Measurements from ENCODE around the gene RHOT2. TPM values are rescaled to one million over a fixed set of nuclear protein-coding genes. Genes with fewer than 3 reads are reported as not detected.

The RHOT2 gene
- total RNA-seq, 1 experiment from 2014 or later: 98.5 TPM

DNA sequence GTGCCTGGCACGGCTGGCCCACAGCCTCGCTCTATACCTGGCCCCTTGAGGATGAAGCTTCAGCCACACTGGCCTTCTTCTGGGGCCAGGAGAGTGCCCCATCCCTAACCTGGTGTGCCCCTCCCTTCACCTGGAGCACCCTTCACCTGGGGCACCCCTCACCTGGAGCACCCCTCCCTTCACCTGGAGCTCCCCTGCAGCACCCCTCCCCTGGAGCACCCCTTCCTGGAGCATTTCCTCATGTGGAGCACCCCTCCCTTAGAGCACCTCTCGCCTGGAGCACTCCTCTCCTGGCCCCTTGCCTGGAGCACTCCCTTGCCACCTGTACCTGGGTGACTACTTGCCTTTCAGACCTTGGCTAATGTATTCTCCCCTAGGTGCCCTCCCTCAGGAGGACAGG lies 40.1 kb downstream of the RHOT2 start:
- Histone ChIP-seq H3K9ac (ENCODE audit: low read length) (no peak overlapping the region), H3K27ac (ENCODE audit: low read depth, low read length) (no peak overlapping the region), H3K27me3 (ENCODE audit: insufficient read depth, low read length) (no peaks in the 10 kb centered on the region), H3K36me3 (ENCODE audit: control insufficient read depth in 1 of 2, insufficient read depth in 2 of 2, low read length in 2 of 2) (no peaks in the 10 kb centered on the region), H3K4me2 (ENCODE audit: low read length) (no peak overlapping the region), H3K9me3 (ENCODE audit: control insufficient read depth in 1 of 2, insufficient read depth in 1 of 2, low read depth in 1 of 2, low read length in 2 of 2) (no peaks in the 10 kb centered on the region), H2AFZ (ENCODE audit: low read depth, low read length, poor library complexity, severe bottlenecking) (no peak overlapping the region), H4K20me1 (ENCODE audit: insufficient read depth) (no peaks in the 10 kb centered on the region), H3K9me2 (ENCODE audit: insufficient read depth) (no peaks in the 10 kb centered on the region), H3K4me1 (ENCODE audit: control insufficient read depth in 1 of 2, insufficient read depth in 2 of 2, low read length in 2 of 2) (peaks cover 10 to 49% of the 10 kb centered on the region in 2 experiments), H3K79me2 (ENCODE audit: insufficient read depth, low read length) (peaks cover 21% of the 10 kb centered on the region), H3K4me3 (replicated peaks in 1 of 2; ENCODE audit: low read depth in 1 of 2, low read length in 2 of 2) (no peak overlapping the region)
- ChIA-PET CTCF (no interaction called here), RAD21 (ENCODE audit: low non-redundant PET in 1 of 2, low total read pairs in 2 of 2, uncharacterized antibody in 2 of 2, unreplicated experiment in 2 of 2) (no interaction called here), POLR2A (interaction anchor here (1.4 to 1.7 kb wide), 2 partner anchors 12 to 80 kb away, joined by 4 to 7 read pairs; partner anchors contain the start of genes CHTF18 and RPUSD1)
- no TSS peak for BruUV-seq (replicated peaks)
- intact Hi-C loops (cut with micrococcal nuclease): no loop called here
- ATAC-seq (no peak), DNase-seq (ENCODE audit: low read depth, low spot score) (no peak)
- no peak for TF ChIP-seq SP1 (IDR thresholded peaks at IDR 0.05; ENCODE audit: low read depth)
- TF ChIP-seq SRF (IDR thresholded peaks at IDR 0.05; ENCODE audit: low read depth): no peak
- no peak for TF ChIP-seq SIN3A (IDR thresholded peaks at IDR 0.05; ENCODE audit: low read depth)
- TF ChIP-seq CBX3 (IDR thresholded peaks at IDR 0.05; ENCODE audit: low read depth): no peak
- TF ChIP-seq EZH2 (IDR thresholded peaks at IDR 0.05): no peak
- no peak for TF ChIP-seq POLR2AphosphoS5 (IDR thresholded peaks at IDR 0.05; ENCODE audit: low read depth, low read length)
- TF ChIP-seq RAD21 (IDR thresholded peaks at IDR 0.05; ENCODE audit: low read depth): no peak
- no peak for TF ChIP-seq TCF7L2 (IDR thresholded peaks at IDR 0.05; ENCODE audit: borderline replicate concordance, extremely low read depth, insufficient read depth, insufficient read length)
- no peak for TF ChIP-seq EZH2phosphoT487 (IDR thresholded peaks at IDR 0.05; ENCODE audit: borderline replicate concordance)
- no peak for TF ChIP-seq ZNF274 (IDR thresholded peaks at IDR 0.05; ENCODE audit: low read depth, low read length)
- TF ChIP-seq, protein P1, sequence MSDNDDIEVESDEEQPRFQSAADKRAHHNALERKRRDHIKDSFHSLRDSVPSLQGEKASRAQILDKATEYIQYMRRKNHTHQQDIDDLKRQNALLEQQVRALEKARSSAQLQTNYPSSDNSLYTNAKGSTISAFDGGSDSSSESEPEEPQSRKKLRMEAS (IDR thresholded peaks at IDR 0.05): no peak

DNA sequence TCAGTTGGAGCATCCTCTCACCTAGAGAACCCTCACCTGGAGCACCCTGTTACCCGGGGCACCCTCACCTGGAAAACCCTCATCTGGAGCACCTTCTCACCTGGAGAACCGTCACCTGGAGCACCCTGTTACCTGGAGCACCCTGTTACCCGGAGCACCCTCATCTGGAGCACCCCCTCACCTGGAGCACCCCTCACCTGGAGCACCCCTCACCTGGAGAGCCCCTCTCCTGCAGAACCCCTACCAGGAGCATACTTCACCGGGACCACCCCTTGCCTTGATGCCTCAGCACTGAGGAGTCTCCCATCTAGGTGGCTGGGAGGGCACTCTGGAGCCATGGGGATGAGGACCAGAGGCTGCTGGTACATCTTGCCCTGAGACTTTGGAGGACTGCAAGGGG lies 41.0 kb downstream of the RHOT2 start:
- ChIA-PET CTCF (no interaction called here), RAD21 (ENCODE audit: low non-redundant PET in 1 of 2, low total read pairs in 2 of 2, uncharacterized antibody in 2 of 2, unreplicated experiment in 2 of 2) (no interaction called here), POLR2A (no interaction called here)
- no peak for DNase-seq (ENCODE audit: low read depth, low spot score)
- Histone ChIP-seq H3K9me2 (ENCODE audit: insufficient read depth) (no peaks in the 10 kb centered on the region), H3K36me3 (ENCODE audit: control insufficient read depth in 1 of 2, insufficient read depth in 2 of 2, low read length in 2 of 2) (no peaks in the 10 kb centered on the region), H2AFZ (ENCODE audit: low read depth, low read length, poor library complexity, severe bottlenecking) (no peak overlapping the region), H3K4me1 (ENCODE audit: control insufficient read depth in 1 of 2, insufficient read depth in 2 of 2, low read length in 2 of 2) (peaks cover 10 to 52% of the 10 kb centered on the region in 2 experiments), H3K9me3 (ENCODE audit: control insufficient read depth in 1 of 2, insufficient read depth in 1 of 2, low read depth in 1 of 2, low read length in 2 of 2) (no peaks in the 10 kb centered on the region), H3K4me3 (replicated peaks in 1 of 2; ENCODE audit: low read depth in 1 of 2, low read length in 2 of 2) (no peak overlapping the region), H3K27ac (ENCODE audit: low read depth, low read length) (no peak overlapping the region), H4K20me1 (ENCODE audit: insufficient read depth) (no peaks in the 10 kb centered on the region), H3K9ac (ENCODE audit: low read length) (no peak overlapping the region), H3K4me2 (ENCODE audit: low read length) (no peak overlapping the region), H3K79me2 (ENCODE audit: insufficient read depth, low read length) (peaks cover 11% of the 10 kb centered on the region), H3K27me3 (ENCODE audit: insufficient read depth, low read length) (no peaks in the 10 kb centered on the region)
- ATAC-seq: no peak
- BruUV-seq (replicated peaks): no TSS peak
- intact Hi-C loops (cut with micrococcal nuclease): no loop called here
- no peak for TF ChIP-seq FOSL1 (IDR thresholded peaks at IDR 0.05; ENCODE audit: low read depth)
- TF ChIP-seq, protein P2, sequence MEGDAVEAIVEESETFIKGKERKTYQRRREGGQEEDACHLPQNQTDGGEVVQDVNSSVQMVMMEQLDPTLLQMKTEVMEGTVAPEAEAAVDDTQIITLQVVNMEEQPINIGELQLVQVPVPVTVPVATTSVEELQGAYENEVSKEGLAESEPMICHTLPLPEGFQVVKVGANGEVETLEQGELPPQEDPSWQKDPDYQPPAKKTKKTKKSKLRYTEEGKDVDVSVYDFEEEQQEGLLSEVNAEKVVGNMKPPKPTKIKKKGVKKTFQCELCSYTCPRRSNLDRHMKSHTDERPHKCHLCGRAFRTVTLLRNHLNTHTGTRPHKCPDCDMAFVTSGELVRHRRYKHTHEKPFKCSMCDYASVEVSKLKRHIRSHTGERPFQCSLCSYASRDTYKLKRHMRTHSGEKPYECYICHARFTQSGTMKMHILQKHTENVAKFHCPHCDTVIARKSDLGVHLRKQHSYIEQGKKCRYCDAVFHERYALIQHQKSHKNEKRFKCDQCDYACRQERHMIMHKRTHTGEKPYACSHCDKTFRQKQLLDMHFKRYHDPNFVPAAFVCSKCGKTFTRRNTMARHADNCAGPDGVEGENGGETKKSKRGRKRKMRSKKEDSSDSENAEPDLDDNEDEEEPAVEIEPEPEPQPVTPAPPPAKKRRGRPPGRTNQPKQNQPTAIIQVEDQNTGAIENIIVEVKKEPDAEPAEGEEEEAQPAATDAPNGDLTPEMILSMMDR (IDR thresholded peaks at IDR 0.05 in 2 of 3, conservative IDR thresholded peaks at IDR 0.05 in 1 of 3; ENCODE audit: borderline replicate concordance in 1 of 3, insufficient read depth in 1 of 3, low read depth in 2 of 3, low read length in 2 of 3): no peak
- no peak for TF ChIP-seq ZNF274 (IDR thresholded peaks at IDR 0.05; ENCODE audit: low read depth, low read length)
- TF ChIP-seq SRF (IDR thresholded peaks at IDR 0.05; ENCODE audit: low read depth): no peak
- no peak for TF ChIP-seq POLR2AphosphoS5 (IDR thresholded peaks at IDR 0.05; ENCODE audit: low read depth, low read length)
- TF ChIP-seq, protein P3, sequence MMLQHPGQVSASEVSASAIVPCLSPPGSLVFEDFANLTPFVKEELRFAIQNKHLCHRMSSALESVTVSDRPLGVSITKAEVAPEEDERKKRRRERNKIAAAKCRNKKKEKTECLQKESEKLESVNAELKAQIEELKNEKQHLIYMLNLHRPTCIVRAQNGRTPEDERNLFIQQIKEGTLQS (IDR thresholded peaks at IDR 0.05): no peak
- TF ChIP-seq CEBPB (IDR thresholded peaks at IDR 0.05; ENCODE audit: low read depth): no peak
- no peak for TF ChIP-seq EZH2 (IDR thresholded peaks at IDR 0.05)
- TF ChIP-seq EGR1 (IDR thresholded peaks at IDR 0.05; ENCODE audit: low read depth): no peak
- no peak for TF ChIP-seq JUND (IDR thresholded peaks at IDR 0.05)
- TF ChIP-seq, protein P1 (IDR thresholded peaks at IDR 0.05): no peak
- TF ChIP-seq RAD21 (IDR thresholded peaks at IDR 0.05; ENCODE audit: low read depth): no peak
- no peak for TF ChIP-seq SP1 (IDR thresholded peaks at IDR 0.05; ENCODE audit: low read depth)
- no peak for TF ChIP-seq ELF1 (IDR thresholded peaks at IDR 0.05; ENCODE audit: borderline replicate concordance, low read depth)
- no peak for TF ChIP-seq SIN3A (IDR thresholded peaks at IDR 0.05; ENCODE audit: low read depth)
- TF ChIP-seq TCF7L2 (IDR thresholded peaks at IDR 0.05; ENCODE audit: borderline replicate concordance, extremely low read depth, insufficient read depth, insufficient read length): no peak
- TF ChIP-seq EZH2phosphoT487 (IDR thresholded peaks at IDR 0.05; ENCODE audit: borderline replicate concordance): no peak

Data from HCT116 (cell line).